GM23338 (cell line): Measurements from ENCODE around the gene TASL. TPM values are rescaled to one million over a fixed set of nuclear protein-coding genes. Genes with fewer than 3 reads are reported as not detected.
A peak's percentile ranks its signal among the peaks of the same experiment; 100 is the strongest.

ENCODE experiments used
- ATAC-seq: fragments of 200-7000 bp; cut with Tn5 transposase; 3 replicates; pipeline ENCODE4 v1.9.1; 2020
- DNase-seq: peaks from one replicate; pipeline ENCODE4 v3.0.0-alpha.2; 2015; ENCODE audit warnings: low spot score
- H2AFZ ChIP-seq: fragments of 200-600 bp; sonication (generic); 2 replicates; pipeline ENCODE4 v1.8.0; 2016; ENCODE audit warnings: antibody characterized with exemption, mild to moderate bottlenecking, moderate library complexity
- H3F3A ChIP-seq: fragments of 200-600 bp; sonication (generic); replicated peaks from 2 replicates; pipeline ENCODE4 v1.8.0; 2017; ENCODE audit warnings: antibody characterized with exemption, mixed run types, low read depth
- H3K27ac ChIP-seq: fragments of 200-600 bp; sonication (generic); 2 replicates; pipeline ENCODE4 v1.6.1; 2016; ENCODE audit warnings: low read depth
- H3K27me3 ChIP-seq: fragments of 200-600 bp; sonication (generic); 2 replicates; pipeline ENCODE4 v1.8.0; 2016; ENCODE audit warnings: mild to moderate bottlenecking, mixed run types, moderate library complexity; ENCODE audit not compliant: insufficient read depth
- H3K36me3 ChIP-seq: fragments of 200-600 bp; sonication (generic); 2 replicates; pipeline ENCODE4 v1.8.0; 2016; ENCODE audit warnings: mild to moderate bottlenecking; ENCODE audit not compliant: insufficient read depth
- H3K4me1 ChIP-seq: fragments of 200-600 bp; sonication (generic); 2 replicates; pipeline ENCODE4 v1.8.0; 2016; ENCODE audit warnings: mild to moderate bottlenecking, moderate library complexity; ENCODE audit not compliant: insufficient read depth
- H3K4me2 ChIP-seq: fragments of 200-600 bp; sonication (generic); 2 replicates; pipeline ENCODE4 v1.7.1; 2017; ENCODE audit warnings: mixed run types
- H3K4me3 ChIP-seq: fragments of 200-600 bp; sonication (generic); 2 replicates; pipeline ENCODE4 v1.6.1; 2016; ENCODE audit warnings: mixed run types
- H3K79me2 ChIP-seq: fragments of 200-600 bp; sonication (generic); replicated peaks from 2 replicates; pipeline ENCODE4 v1.8.0; 2017; ENCODE audit warnings: mild to moderate bottlenecking; ENCODE audit not compliant: insufficient read depth
- H3K9me2 ChIP-seq: fragments of 200-600 bp; sonication (generic); 2 replicates; pipeline ENCODE4 v1.8.0; 2017; ENCODE audit not compliant: insufficient read depth
- H4K20me1 ChIP-seq: fragments of 200-600 bp; sonication (generic); replicated peaks from 2 replicates; pipeline ENCODE4 v1.8.0; 2017; ENCODE audit warnings: mild to moderate bottlenecking; ENCODE audit not compliant: insufficient read depth
- H3K27ac Mint-ChIP-seq: 2 replicates; pipeline ENCODE4 v1.8.0; 2020; ENCODE audit warnings: inconsistent platforms, mild to moderate bottlenecking, moderate library complexity, mixed read lengths
- H3K27me3 Mint-ChIP-seq: 3 replicates; pipeline ENCODE4 v1.8.0; 2022; ENCODE audit warnings: low read depth, mild to moderate bottlenecking, moderate library complexity, mixed read lengths, inconsistent platforms; ENCODE audit not compliant: insufficient read depth, poor library complexity
- H3K36me3 Mint-ChIP-seq: 3 replicates; pipeline ENCODE4 v1.8.0; 2021; ENCODE audit warnings: low read depth, mild to moderate bottlenecking, inconsistent platforms, moderate library complexity, mixed read lengths
- H3K4me1 Mint-ChIP-seq: 3 replicates; pipeline ENCODE4 v1.8.0; 2020; ENCODE audit warnings: mild to moderate bottlenecking, inconsistent platforms, mixed read lengths
- H3K4me3 Mint-ChIP-seq: 3 replicates; pipeline ENCODE4 v1.8.0; 2021; ENCODE audit warnings: moderate library complexity, mild to moderate bottlenecking, inconsistent platforms, mixed read lengths
- H3K9me3 Mint-ChIP-seq: 3 replicates; pipeline ENCODE4 v1.8.0; 2020; ENCODE audit warnings: moderate library complexity, mild to moderate bottlenecking, inconsistent platforms, mixed read lengths
- CTCF ChIP-seq, 2 experiments: fragments of 200-600 bp in 1 of 2; sonication (generic) in 1 of 2; conservative IDR thresholded peaks; 2 replicates each; pipeline versions ENCODE4 v1.5.1 to v1.6.1; 2016 to 2017; ENCODE audit warnings: antibody characterized with exemption in 2 of 2, low read depth in 2 of 2, mild to moderate bottlenecking in 2 of 2, moderate library complexity in 1 of 2
- ETS1 ChIP-seq: IDR thresholded peaks from 2 replicates; pipeline ENCODE4 v1.6.1; 2016; ENCODE audit warnings: antibody characterized with exemption
- EZH2 ChIP-seq: fragments of 200-600 bp; sonication (generic); IDR thresholded peaks from one replicate; pipeline ENCODE4 v1.8.0; 2017; ENCODE audit warnings: antibody characterized with exemption, mild to moderate bottlenecking, low read depth; ENCODE audit not compliant: unreplicated experiment
- EZH2phosphoT487 ChIP-seq: fragments of 200-600 bp; sonication (generic); IDR thresholded peaks from one replicate; pipeline ENCODE4 v1.8.1; 2018; ENCODE audit warnings: antibody characterized with exemption; ENCODE audit not compliant: unreplicated experiment
- JUNB ChIP-seq: IDR thresholded peaks from one replicate; pipeline ENCODE4 v1.6.1; 2016; ENCODE audit warnings: antibody characterized with exemption; ENCODE audit not compliant: unreplicated experiment
- POLR2AphosphoS5 ChIP-seq: IDR thresholded peaks from 2 replicates; pipeline ENCODE4 v1.6.1; 2016; ENCODE audit warnings: antibody characterized with exemption, low read depth
- REST ChIP-seq: IDR thresholded peaks from one replicate; pipeline ENCODE4 v1.6.1; 2018; ENCODE audit warnings: antibody characterized with exemption; ENCODE audit not compliant: unreplicated experiment
- ZNF462 ChIP-seq: fragments of 250-450 bp; sonication (Bioruptor Pico); IDR thresholded peaks from 2 replicates; pipeline ENCODE4 v1.5.0; 2020; ENCODE audit warnings: mild to moderate bottlenecking, moderate library complexity
- polyA plus RNA-seq: library from polyadenylated mRNA; unstranded; fragments of >200 nt; fragmentation: Nextera tagmentation; extraction: Ambion mirVana; gene quantifications from 2 replicates; pipeline ENCODE4 v1.2.1, GENCODE V29; 2016
- total RNA-seq: library from RNA; depleted of rRNA; stranded (reverse); fragments of >200 nt; shearing (Covaris generic); gene quantifications from 2 replicates; pipeline ENCODE4 v1.2.3, GENCODE V29; 2014

The TASL gene
- total and polyA plus RNA-seq, 2 experiments from 2014 or later: not detected

GRCh38 chrX:30513284-30513683, 64.3 kb downstream of the TASL start:
- Histone ChIP-seq H3K79me2 (no peaks in the 10 kb centered on the region), H3K4me2 (no peak overlapping the region), H4K20me1 (no peaks in the 10 kb centered on the region), H3K36me3 (no peaks in the 10 kb centered on the region), H3F3A (no peaks in the 10 kb centered on the region), H2AFZ (no peak overlapping the region), H3K27me3 (no peaks in the 10 kb centered on the region), H3K4me3 (no peak overlapping the region), H3K4me1 (no peaks in the 10 kb centered on the region), H3K9me2 (no peaks in the 10 kb centered on the region), H3K27ac (no peak overlapping the region)
- no peak for TF ChIP-seq JUNB
- no peak for TF ChIP-seq POLR2AphosphoS5
- no peak for TF ChIP-seq EZH2phosphoT487
- no peak for TF ChIP-seq REST
- TF ChIP-seq ETS1: no peak
- TF ChIP-seq CTCF (conservative IDR thresholded peaks at IDR 0.05; ENCODE audit: low read depth in 2 of 2): peak; percentile 48 to 68
- no peak for TF ChIP-seq ZNF462
- TF ChIP-seq EZH2: no peak
- Mint-ChIP-seq H3K27me3 (no peaks in the 10 kb centered on the region), H3K36me3 (no peaks in the 10 kb centered on the region), H3K27ac (no peak overlapping the region), H3K4me1 (peaks cover 2% of the 10 kb centered on the region; the same call in 1 of the 3 replicates), H3K4me3 (no peak overlapping the region), H3K9me3 (no peaks in the 10 kb centered on the region)
- peak; percentile 32 for DNase-seq
- no peak for ATAC-seq
